Measurements from ENCODE around the gene PDE6G. TPM values are rescaled to one million over a fixed set of nuclear protein-coding genes. Genes with fewer than 3 reads are reported as not detected.

Gene PDE6G
- total and polyA plus RNA-seq, 2 of the 13 experiments (the other 11 are each of a cell fraction or from before 2014, with no cell fraction given), result 1.4 to 6.7 TPM

DNA sequence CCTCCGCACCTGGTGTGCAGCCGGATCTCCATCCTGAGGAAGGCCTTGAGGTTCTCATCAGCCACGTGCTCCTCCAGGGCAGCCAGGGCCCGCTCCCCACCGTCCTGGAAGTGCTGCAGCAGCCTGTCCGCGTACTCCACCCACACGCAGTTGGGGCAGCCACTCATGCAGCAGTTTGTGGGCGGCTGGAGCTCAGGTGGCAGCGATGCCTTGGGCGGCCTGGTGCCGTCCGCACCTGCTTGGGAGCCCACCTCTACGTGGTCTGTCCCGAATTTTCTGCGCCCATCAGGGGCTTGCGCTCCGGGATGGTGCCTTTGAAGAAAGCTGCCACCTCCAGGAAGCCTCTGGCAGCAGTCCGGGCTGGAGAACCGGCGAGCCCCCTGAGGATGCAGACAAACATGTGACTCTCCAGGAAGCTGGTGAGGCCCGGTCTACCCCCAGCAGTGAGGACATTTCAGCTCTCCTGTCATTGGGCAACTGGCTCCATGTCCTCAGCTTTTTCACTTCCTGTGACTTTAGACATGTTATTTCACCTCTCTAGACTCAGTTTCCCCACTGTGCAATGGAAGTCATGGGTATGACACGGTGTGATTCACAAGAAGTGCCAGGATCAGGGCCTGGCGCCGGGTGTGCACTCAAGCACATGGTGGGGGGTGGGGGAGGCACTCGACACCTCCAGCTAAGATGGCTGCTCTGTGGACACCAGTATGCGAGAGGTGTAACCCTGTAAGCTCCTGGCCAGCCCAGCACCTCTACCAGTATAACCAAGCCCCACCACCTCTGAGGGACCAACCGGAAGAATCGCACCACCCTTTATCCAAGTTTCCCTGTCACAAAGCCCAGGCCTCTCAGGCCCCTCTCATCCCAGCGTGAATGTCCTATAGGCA, 9.1 kb upstream of the PDE6G start (continued):
- TF ChIP-seq ZBTB20 (CRISPR knock-in tag; IDR thresholded peaks at IDR 0.05; ENCODE audit: borderline replicate concordance, low read depth) (peak; percentile 55; the same call in 1 of the 2 replicates), SOX6 (IDR thresholded peaks at IDR 0.05) (no peak), SOX6 (CRISPR knock-in tag; IDR thresholded peaks at IDR 0.05) (0 out of 2 replicates have a peak, but pooled peaks have one; percentile 6), ARHGAP35 (CRISPR knock-in tag; IDR thresholded peaks at IDR 0.05; ENCODE audit: borderline replicate concordance) (0 out of 2 replicates have a peak, but pooled peaks have one; percentile 7), ZNF883 (CRISPR knock-in tag; IDR thresholded peaks at IDR 0.05; ENCODE audit: not compliant biosample characterization) (no peak), KAT8 (CRISPR knock-in tag; IDR thresholded peaks at IDR 0.05) (no peak), KDM1A (CRISPR knock-in tag; IDR thresholded peaks at IDR 0.05) (no peak), ZNF160 (CRISPR knock-in tag; IDR thresholded peaks at IDR 0.05) (0 out of 2 replicates have a peak, but pooled peaks have one; percentile 1), ZNF557 (CRISPR knock-in tag; IDR thresholded peaks at IDR 0.05) (no peak), MIER3 (CRISPR knock-in tag; IDR thresholded peaks at IDR 0.05; ENCODE audit: borderline replicate concordance) (no peak), ZNF20 (CRISPR knock-in tag; IDR thresholded peaks at IDR 0.05) (no peak), RBM39 (IDR thresholded peaks at IDR 0.05; ENCODE audit: low read depth, low read length, poor library complexity, severe bottlenecking) (peak; percentile 63), MBNL3 (CRISPR knock-in tag; conservative IDR thresholded peaks at IDR 0.05) (no peak), ZNF24 (IDR thresholded peaks at IDR 0.05) (no peak), MIXL1 (CRISPR knock-in tag; IDR thresholded peaks at IDR 0.05) (no peak), ZSCAN25 (CRISPR knock-in tag; IDR thresholded peaks at IDR 0.05) (no peak), SNAI1 (CRISPR knock-in tag; IDR thresholded peaks at IDR 0.05; ENCODE audit: borderline replicate concordance) (0 out of 2 replicates have a peak, but pooled peaks have one; percentile 49), RNF2 (conservative IDR thresholded peaks at IDR 0.05; ENCODE audit: low read depth) (peak; percentile 62; the same call in 1 of the 2 replicates), GATAD2A (CRISPR knock-in tag; IDR thresholded peaks at IDR 0.05) (peak; percentile 4; the same call in 1 of the 2 replicates), NFIB (CRISPR knock-in tag; IDR thresholded peaks at IDR 0.05; ENCODE audit: borderline replicate concordance) (no peak), PHF8 (CRISPR knock-in tag; IDR thresholded peaks at IDR 0.05) (no peak), ZBTB38 (CRISPR knock-in tag; IDR thresholded peaks at IDR 0.05) (peak; percentile 80)
- TF ChIP-seq, protein P1, sequence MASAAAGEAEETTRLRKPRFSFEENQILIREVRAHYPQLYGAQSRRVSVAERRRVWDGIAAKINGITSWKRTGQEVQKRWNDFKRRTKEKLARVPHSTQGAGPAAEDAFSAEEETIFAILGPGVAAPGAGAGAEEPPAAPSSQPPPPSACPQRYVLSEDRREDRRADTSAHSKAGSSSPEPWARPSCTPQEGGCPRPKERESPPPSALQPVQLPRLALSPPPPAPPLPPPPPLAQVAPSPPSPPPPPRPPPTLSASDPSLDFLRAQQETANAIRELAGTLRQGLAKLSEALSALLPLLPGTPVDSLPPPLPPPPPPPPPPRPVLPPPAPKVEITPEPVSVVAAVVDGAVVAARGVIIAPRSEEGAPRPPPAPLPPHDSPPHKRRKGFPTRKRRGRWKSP (CRISPR knock-in tag; IDR thresholded peaks at IDR 0.05), result peak; percentile 22; the same call in 1 of the 2 replicates
- TF ChIP-seq, protein P2, sequence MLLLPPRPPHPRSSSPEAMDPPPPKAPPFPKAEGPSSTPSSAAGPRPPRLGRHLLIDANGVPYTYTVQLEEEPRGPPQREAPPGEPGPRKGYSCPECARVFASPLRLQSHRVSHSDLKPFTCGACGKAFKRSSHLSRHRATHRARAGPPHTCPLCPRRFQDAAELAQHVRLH (CRISPR knock-in tag; IDR thresholded peaks at IDR 0.05; ENCODE audit: borderline replicate concordance, low read depth), result peak; percentile 32; the same call in 1 of the 2 replicates
- TF ChIP-seq, protein P3, sequence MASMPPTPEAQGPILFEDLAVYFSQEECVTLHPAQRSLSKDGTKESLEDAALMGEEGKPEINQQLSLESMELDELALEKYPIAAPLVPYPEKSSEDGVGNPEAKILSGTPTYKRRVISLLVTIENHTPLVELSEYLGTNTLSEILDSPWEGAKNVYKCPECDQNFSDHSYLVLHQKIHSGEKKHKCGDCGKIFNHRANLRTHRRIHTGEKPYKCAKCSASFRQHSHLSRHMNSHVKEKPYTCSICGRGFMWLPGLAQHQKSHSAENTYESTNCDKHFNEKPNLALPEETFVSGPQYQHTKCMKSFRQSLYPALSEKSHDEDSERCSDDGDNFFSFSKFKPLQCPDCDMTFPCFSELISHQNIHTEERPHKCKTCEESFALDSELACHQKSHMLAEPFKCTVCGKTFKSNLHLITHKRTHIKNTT (CRISPR knock-in tag; IDR thresholded peaks at IDR 0.05), result no peak
- TF ChIP-seq, protein P4, sequence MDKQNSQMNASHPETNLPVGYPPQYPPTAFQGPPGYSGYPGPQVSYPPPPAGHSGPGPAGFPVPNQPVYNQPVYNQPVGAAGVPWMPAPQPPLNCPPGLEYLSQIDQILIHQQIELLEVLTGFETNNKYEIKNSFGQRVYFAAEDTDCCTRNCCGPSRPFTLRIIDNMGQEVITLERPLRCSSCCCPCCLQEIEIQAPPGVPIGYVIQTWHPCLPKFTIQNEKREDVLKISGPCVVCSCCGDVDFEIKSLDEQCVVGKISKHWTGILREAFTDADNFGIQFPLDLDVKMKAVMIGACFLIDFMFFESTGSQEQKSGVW (CRISPR knock-in tag; IDR thresholded peaks at IDR 0.05; ENCODE audit: borderline replicate concordance), result 0 out of 2 replicates have a peak, but pooled peaks have one; percentile 63
- TF ChIP-seq, protein P5, sequence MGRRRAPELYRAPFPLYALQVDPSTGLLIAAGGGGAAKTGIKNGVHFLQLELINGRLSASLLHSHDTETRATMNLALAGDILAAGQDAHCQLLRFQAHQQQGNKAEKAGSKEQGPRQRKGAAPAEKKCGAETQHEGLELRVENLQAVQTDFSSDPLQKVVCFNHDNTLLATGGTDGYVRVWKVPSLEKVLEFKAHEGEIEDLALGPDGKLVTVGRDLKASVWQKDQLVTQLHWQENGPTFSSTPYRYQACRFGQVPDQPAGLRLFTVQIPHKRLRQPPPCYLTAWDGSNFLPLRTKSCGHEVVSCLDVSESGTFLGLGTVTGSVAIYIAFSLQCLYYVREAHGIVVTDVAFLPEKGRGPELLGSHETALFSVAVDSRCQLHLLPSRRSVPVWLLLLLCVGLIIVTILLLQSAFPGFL (CRISPR knock-in tag; IDR thresholded peaks at IDR 0.05), result no peak
